Measurements from ENCODE around the gene SEC14L2.
A peak's percentile ranks its signal among the peaks of the same experiment; 100 is the strongest.
"Not testable (repeated sequence)": the region's sequence is repeated elsewhere in the genome, so short reads cannot be mapped to it uniquely, and the experiment has no call there.

SEC14L2 gene

DNA sequence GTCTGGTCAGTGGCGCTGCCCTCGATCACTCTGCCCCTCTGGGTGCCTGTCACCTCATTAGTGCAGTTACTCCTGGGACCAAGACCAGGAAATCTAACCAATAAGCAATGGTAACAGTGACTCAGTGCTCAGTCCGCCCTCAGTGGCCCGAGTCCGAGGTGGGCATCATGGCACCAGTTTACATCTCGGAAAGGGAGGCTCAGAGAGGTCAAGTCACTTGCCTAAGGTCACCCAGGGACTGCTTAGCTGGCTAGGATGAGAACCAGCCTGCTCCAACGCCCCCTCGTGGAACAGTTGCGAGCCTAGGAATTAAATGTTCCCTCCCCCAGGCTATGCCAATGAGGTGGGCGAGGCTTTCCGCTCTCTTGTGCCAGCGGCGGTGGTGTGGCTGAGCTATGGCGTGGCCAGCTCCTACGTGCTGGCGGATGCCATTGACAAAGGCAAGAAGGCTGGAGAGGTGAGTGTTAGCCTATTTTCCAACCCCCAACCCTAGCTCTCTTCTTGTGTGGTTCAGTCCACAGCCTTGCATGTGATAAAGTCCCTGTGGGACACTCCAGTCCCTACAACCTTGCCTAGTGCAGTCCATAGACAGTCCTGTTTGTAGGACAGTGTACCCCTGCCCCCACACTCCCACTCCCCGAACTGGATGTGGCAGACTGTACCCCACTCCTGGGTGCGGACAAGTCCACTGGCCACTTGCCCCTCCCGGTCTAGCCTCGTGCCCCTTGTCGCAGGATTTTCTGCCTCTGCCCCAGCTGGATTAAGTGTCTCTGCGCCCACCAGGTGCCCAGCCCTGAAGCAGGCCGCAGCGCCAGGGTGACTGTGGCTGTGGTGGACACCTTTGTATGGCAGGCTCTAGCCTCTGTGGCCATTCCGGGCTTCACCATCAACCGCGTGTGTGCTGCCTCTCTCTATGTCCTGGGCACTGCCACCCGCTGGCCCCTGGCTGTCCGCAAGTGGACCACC lies 29.9 kb downstream of the SEC14L2 start:
- DNase-seq (ENCODE audit: low spot score): peak; percentile 86

DNA sequence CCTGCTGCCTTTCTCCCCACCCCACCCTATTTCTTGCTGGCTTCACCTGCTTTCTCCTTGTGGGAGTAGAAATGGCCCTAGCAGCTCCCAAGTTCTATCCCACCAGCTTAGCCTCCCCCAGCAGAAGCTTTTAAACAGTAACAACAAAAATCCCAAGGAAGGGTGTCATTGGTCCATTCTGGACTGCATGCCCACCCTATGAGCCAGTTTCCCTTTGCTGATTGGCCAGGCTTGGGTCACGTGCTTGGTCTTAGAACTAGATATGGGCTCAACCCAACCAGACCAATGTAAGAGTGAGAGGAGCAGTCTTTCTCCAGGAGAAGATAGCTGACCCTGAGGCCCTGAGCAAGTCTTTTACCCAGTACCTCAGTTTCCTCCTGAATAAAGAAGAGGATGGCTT lies 31.1 kb downstream of the SEC14L2 start:
- DNase-seq (ENCODE audit: low spot score): no peak

DNA sequence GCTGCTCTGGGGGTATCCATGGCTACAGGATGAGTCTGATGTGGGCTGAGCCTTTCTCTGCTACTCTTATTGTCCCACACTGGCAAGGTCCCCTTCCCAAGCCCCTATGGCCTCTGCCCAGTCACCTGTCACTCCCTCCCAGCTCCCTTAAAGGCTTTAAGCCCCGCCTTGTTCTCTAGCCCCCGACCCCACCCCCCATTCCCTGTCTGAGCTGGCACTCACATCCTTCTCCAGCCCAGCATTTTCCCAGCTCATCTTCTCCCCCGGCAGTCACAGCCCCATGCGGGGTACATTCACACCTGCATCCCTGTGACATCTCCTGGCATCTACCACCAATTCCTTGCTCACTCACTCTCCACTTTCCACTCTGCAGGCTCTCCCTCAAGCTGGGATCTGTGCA lies 33.1 kb downstream of the SEC14L2 start:
- no peak for DNase-seq (ENCODE audit: low spot score)

DNA sequence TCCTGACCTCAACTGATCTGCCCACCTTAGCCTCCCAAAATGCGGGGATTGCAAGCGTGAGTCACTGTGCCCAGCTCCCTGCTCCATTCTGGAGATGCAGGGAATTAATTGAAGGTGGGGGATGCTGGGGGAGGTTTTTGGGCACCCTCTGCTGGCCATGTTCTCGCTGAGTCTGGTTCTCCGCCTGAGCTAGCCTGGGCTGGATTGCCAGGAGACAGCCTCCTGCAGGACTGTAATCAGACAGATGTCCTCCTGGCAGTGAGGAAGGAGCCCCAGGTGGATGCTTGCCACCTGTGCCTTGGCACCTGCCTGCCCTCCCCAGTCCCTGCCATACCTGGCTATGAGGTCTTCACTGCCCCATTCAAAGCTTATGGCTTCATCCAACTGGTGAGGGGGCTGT lies 34.1 kb downstream of the SEC14L2 start:
- DNase-seq (ENCODE audit: low spot score): no peak

DNA sequence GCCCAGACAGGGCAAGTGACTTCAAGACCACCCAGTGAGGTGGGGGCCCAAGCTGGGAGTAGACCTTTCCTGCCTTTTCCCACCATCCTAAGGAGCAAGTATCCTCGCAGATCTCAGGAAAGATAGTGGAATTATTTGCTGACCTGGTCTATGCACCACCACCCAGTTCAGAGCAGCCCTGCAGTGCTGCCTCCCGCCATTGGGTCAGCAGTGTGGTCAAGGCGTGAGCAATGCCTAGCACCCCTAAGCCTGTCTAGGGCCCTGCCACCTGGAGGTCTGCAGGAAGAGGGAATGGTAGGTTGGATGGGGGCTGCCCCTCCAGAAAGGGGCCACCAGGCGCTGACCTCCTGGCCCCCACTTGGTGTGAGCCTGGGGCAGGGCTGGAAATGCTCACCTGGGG lies 35.3 kb downstream of the SEC14L2 start:
- DNase-seq (ENCODE audit: low spot score): no peak

DNA sequence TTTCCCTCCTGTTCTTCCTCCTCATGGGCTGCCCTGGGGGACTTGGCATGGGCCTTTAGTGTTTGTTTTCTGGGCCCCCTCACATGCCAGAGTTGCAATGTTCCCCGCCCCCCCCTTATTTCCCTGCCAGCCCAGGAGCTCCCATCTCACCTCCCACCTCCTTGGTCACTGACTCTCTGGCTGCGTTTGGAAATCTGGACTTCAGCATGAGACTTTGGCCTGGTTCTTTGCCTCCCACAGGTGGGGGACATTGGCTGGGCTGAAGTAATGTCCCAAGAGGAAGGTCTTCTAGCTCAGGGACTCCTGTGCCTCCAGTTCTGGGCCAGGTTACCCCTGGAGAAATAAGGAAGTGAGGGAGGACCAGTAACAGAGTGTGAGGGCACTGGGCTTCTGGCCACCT lies 35.7 kb downstream of the SEC14L2 start:
- DNase-seq (ENCODE audit: low spot score): no peak

DNA sequence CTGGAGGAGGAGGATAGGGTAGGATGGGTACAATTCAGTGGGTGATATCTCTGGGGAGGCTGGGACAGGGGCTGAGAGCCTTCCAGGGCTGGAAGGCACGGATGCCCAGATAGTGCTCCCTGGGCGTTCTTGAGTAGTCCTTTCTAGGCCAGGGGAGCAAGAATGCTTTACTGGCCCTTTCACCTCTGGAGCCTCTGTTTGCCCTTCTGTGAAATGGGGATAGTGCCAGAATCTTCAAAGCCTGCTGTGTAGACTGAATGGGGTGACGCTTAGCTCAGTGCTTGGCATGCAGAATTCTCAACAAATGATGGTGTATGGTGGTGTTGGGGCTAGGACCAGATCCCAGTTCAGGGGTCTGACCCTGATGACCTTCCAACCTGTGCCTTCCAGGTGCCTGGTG lies 36.4 kb downstream of the SEC14L2 start:
- DNase-seq (ENCODE audit: low spot score): no peak

DNA sequence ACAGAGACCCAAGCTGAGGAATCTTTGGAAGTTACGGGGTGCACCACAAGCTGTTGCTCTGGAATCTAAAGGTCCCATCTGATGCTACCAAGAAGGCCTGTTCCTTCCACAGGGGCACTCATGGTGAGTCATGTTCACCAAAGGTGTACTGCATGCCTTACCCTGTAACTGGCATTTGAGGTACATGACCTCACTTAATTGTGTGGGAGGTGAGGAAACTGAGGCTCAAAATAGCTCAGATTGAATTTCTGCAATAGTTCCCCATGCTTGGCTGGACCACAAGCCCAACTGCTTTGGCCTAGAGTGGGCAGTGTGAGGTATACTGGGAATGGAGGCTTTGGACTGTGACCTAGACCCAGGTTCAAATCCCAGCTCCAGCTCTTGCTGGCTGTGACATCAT lies 37.0 kb downstream of the SEC14L2 start:
- DNase-seq (ENCODE audit: low spot score): no peak

DNA sequence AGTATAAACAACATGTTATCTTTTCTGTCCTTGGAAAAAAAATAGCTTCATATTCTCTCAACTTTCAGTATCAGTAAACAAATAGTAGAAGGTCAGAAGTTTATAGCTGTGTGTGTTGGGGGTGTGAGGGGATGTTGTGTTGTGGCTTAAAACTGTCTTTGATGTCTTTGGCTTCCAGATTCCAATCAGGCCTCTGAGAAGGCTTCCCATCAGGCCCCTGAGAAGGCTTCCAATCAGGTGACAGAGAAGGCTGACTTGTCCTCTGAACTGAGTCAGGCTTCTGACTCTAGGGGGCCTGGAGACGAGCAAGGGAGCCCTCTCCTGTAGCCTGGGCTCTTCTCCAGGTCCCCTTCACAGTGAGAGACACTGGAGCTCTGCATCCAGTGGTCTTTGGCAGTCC lies 38.0 kb downstream of the SEC14L2 start:
- DNase-seq (ENCODE audit: low spot score): no peak

DNA sequence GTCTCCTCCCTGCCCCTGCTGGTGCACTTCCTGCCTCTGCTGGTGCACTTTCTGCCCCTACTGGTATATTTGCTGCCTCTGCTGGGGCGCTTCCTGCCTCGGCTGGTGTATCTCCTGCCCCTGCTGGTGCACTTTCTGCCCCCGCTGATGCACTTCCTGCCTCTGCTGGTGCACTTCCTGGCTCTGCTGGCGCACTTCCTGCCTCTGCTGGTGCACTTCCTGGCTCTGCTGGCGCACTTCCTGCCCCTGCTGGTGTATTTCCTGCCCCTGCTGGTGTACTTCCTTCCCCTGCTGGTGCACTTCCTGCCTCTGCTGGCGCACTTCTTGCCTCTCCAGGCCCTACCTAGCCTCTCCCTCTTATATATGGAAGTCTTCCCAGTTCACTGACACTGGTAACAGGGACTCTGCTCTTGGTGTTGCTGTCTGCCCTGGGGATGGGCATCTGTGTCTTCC lies 38.9 kb downstream of the SEC14L2 start:
- peak; percentile 86 for DNase-seq (ENCODE audit: low spot score)

DNA sequence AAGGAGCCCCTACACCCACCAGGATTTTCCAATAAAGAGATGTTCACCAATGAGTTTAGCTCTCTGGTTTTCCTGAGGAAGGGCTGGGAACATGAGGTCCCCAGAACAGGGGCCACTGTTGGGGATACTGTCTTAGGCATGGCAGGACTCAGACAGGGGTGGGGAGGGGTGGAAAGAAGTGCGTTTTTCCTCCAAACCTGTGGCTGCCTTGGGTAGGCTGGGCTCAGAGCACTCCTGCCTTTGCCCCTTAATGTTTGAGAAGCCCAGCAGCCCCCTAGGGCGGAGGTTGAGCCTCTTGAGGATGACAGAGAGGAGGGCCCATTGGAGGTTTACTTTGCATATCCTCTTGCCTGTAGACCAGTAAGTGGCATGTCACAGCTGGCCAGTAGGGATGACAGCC lies 39.4 kb downstream of the SEC14L2 start:
- no peak for DNase-seq (ENCODE audit: low spot score)

DNA sequence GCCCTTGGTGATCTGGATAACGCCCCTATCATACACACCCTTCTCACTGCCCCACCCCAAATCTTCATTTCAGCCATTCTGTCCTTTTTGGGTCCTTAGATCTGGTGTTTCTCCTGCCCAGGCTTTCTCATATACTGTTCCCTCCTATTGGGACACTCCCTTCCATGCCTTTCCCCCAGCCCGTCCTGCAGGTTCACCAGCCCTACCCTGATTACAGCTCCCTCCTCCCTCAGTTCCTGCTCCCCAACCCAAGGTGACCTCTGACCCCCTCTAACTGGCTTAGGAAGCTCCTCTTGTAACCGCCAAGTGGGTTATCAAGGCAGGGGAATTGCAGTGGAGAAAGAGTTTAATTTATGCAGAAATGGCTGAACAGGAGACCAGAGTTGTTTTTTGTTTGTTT lies 41.7 kb downstream of the SEC14L2 start:
- DNase-seq (ENCODE audit: low spot score): no peak

DNA sequence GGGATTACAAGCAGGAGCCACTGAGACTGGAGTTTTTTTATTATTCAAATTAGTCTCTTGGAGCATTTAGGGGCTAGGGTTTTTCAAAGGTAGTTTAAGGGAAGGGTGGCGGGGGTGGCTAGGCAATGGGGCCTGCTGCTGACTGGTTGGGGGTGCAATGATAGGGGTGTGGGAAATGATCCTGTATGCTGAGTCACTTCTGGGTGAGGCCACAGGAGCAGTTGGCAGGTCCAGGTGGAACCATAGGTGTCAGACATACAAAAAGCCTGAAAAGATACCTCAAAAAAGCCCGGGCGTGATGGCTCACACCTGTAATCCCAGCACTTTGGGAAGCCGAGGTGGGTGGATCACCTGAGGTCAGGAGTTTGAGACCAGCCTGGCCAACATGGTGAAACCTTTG lies 42.4 kb downstream of the SEC14L2 start:
- no peak for DNase-seq (ENCODE audit: low spot score)

DNA sequence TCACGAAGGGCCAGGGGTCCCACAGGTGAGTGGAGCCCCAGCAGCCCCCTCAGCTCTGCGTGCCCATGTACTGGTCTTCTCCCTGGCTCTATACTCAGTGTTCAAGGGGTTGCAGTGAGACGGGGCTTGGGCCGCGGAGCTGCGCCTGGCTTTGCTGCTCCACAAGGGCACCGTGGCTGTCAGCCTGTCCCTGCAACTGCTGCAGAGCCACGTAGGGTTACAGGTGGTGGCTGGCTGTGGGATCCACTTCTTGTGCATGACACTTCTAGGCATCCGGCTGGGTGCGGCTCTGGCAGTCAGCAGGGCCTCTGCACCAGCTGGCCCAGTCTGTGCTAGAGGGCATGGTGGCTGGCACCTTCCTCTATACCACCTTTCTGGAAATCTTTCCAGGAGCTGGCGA lies 43.0 kb downstream of the SEC14L2 start:
- DNase-seq (ENCODE audit: low spot score): no peak

DNA sequence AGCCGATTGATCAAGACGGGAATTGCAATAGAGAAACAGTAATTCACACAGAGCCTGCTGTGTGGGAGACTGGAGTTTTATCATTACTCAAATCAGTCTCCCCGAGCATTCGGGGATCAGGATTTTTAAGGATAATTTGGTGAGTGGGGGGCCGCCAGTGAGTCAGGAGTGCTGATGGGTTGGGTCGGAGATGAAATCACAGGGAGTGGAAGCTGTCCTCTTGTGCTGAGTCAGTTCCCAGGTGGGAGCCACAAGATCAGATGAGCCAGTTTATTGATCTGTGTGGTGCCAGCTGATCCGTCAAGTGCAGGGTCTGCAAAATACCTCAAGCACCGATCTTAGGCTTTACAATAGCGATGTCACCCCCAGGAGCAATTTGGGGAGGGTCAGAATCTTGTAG lies 44.3 kb downstream of the SEC14L2 start:
- no peak for DNase-seq (ENCODE audit: low spot score)

DNA sequence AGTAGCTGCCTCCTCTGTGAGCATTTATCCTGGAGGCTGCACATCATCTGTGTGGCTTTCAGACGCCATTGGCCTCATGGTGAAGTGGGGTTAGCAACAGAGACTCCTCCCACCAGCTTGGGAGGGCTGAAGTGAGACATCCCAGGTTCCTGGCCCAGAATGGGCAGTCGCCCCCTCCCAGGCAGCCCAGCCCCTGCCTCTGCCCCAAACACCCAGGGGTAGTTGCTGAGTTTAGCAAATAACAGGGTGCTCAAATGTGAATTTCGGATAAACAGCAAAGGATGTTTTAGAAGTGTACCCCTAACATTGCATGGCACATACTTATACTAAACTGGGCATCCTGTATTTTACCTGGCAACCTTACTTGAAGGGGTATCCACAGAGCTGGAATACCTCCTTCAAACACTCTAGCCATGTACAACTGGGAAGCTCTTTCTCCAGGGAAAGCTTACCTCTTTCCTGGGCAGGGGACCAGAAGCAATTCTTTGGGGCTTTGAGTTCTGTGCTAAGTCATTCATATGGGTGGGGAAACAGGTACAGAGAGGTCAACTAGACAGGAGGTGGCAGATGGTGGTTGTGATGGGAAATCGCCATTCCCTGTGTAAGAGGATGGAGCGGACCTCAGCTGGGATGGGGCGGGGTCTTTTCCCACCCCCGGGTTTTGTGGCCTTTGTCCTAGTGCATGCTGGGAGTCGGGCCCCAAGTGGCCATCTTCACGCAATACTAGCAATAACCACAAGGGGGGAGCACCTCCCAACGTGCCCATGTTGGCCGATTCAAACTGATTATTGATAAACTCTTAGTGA lies 48.0 kb downstream of the SEC14L2 start:
- DNase-seq (ENCODE audit: low spot score): peak; percentile 60

DNA sequence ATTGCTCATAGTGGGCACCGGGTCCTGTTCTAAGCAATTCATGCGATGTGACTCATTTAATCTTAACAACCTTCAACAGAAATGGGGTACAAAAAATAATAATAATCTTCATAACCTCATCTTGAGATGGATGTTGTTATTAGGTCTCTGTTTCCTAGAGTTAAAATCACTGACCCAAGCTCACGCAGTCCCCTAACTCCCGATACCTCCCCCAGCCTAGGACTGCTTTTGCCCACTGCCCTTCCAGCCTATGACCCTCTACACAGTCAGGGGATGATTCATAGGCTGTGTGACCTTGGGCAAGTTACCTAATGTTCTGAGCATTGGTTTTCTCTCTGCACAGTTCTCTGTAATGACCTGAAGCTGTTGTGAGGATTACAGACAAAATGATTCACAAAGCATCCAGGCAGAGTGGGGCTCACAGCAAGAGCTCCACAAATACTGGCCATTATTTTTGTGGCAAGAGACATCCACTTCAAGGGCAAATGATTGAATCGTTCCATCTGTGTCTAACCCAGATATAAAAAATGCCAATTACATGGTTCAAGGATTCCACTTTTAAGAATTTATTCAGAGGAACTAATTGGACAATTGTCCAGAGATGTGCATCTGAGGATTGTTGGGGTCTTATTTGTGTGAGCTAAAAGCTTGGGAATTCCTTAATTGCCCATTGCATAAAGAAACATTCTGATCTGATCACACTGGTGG lies 48.8 kb downstream of the SEC14L2 start:
- no peak for DNase-seq (ENCODE audit: low spot score)

DNA sequence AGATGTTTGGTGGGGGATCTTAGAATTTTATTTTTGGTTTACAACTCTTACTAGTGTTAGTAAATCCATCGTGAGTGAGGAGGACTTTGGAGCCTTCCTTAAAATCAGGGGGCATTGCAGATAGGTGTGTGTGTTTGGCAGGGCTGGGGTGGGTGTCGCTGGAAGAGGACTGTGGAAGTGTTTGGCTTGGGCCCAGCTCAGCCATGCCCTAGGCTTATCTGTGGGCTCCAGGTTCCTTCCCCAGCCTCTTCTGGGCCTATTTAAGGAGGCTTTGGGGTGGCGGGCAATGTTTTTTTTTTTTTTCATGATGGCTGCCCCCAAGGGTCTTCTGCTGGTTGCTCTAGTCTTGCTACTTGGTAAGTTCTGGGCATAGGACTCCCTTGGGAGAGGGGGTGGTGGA lies 50.8 kb downstream of the SEC14L2 start:
- no peak for DNase-seq (ENCODE audit: low spot score)

DNA sequence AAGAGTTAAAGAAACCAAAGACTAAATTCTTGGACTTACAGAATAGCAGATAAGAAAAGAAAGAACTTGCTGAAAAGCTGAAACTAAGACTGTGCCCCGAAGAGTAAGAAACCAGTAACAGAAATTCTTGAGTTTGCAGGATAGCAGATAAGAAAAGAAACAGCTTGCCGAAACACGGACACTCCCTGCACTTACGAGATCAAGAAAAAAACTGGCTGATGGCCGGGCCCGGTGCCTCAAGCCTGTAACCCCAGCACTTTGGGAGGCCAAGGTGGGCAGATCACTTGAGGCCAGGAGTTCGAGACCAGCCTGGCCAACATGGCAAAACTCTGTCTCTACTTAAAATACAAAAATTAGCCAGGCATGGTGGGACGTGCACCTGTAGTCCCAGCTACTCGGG lies 54.7 kb downstream of the SEC14L2 start:
- DNase-seq (ENCODE audit: low spot score): not testable (repeated sequence)

DNA sequence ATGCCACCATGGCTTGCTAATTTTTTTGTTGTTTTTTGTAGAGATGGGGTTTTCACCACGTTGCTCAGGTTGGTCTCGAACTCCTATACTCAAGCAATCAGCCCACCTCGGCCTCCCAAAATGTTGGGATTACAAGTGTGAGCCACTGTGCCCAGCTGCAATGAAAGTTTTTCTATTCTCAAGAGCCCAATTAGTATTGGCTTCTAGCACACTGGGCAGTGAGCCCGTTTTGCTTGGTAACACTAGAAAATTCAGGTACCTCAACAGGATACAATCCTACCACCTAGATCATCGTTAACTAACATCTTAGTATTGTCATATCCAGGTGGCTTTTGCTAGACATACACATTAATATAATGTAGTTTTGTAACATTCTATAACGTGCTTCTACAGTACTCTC lies 56.0 kb downstream of the SEC14L2 start:
- DNase-seq (ENCODE audit: low spot score): no peak

DNA sequence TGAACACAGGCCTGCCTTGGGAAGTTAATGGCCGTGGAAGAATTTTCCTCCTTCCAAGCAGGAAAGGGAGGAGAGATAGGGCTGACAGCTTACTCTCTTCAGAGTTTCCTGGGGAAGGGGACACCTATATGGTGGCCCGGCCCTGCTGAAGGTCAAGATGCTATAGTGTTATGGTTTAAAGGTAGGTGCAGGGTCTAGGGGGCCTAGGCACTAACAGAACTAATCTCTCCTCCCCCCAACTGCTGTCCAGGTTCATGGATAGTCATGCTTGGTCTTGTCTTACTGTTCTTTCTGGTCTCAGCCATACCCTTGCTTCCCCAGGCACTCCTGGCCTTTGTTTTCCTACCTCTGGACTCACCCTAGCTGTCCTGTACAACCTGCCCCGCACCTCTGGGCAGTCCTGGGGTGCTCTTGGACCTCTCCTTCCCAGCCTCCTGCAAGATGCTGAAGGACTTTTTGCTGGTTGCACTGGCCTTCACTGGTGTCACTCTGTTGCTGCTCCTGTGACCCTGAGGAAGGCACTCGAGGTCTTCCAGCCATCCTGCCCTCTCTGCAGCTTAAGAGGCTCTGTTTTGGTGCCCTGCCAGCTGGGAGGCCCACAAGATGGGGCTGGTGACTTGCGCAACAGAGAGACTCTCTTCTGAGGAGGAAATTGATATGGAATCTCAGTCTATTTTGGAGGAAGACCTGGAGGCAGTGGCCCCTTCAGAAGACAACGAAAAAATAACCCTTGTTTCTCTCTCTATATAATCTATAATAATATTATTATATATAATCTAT lies 57.1 kb downstream of the SEC14L2 start:
- DNase-seq (ENCODE audit: low spot score): no peak
